ENCODE measurements around the gene FBN1. TPM values are rescaled to one million over a fixed set of nuclear protein-coding genes. Genes with fewer than 3 reads are reported as not detected.

Gene FBN1
- total RNA-seq, 1 donor from 2014 or later: 0.62 TPM

- CTCF ChIA-PET: no interaction called here
- no peak overlapping the region for H3K27ac Mint-ChIP-seq
Measured at GRCh38 chr15:48677821-48678220, 32.3 kb upstream of the FBN1 start.

GRCh38 chr15:48675436-48675835 is 29.9 kb upstream of the FBN1 start:
- intact Hi-C loops (cut with micrococcal nuclease): no loop called here
- no peaks in the 10 kb centered on the region for H3K9me3 Mint-ChIP-seq
- DNase-seq (no peak), ATAC-seq (ENCODE audit: low read depth) (no peak)
- CTCF ChIA-PET: no interaction called here
- H3K4me3 Mint-ChIP-seq: no peak overlapping the region
- H3K27me3 Mint-ChIP-seq: no peaks in the 10 kb centered on the region
- H3K36me3 Mint-ChIP-seq (ENCODE audit: low read depth): no peaks in the 10 kb centered on the region
- H3K4me1 Mint-ChIP-seq: no peaks in the 10 kb centered on the region
- no peak for TF ChIP-seq CTCF (IDR thresholded peaks at IDR 0.05)
- POLR2A ChIA-PET: no interaction called here
- no peak overlapping the region for H3K27ac Mint-ChIP-seq

More at GRCh38 chr15:48677821-48678220, 32.3 kb upstream of the FBN1 start:
- H3K4me3 Mint-ChIP-seq: no peak overlapping the region
- H3K36me3 Mint-ChIP-seq (ENCODE audit: low read depth): no peaks in the 10 kb centered on the region
- intact Hi-C loops (cut with micrococcal nuclease): no loop called here
- DNase-seq (no peak), ATAC-seq (ENCODE audit: low read depth) (no peak)
- POLR2A ChIA-PET: no interaction called here
- H3K27me3 Mint-ChIP-seq: no peaks in the 10 kb centered on the region
- TF ChIP-seq CTCF (IDR thresholded peaks at IDR 0.05): no peak
- H3K9me3 Mint-ChIP-seq: no peaks in the 10 kb centered on the region
- H3K4me1 Mint-ChIP-seq: no peaks in the 10 kb centered on the region

- POLR2A ChIA-PET: no interaction called here
- no peak for DNase-seq
- H3K4me1 Mint-ChIP-seq: no peaks in the 10 kb centered on the region
- H3K36me3 Mint-ChIP-seq (ENCODE audit: low read depth): no peaks in the 10 kb centered on the region
- H3K4me3 Mint-ChIP-seq: no peak overlapping the region
- no peak for ATAC-seq (ENCODE audit: low read depth)
- H3K27ac Mint-ChIP-seq: no peak overlapping the region
- no peaks in the 10 kb centered on the region for H3K9me3 Mint-ChIP-seq
- CTCF ChIA-PET: no interaction called here
- no peak for TF ChIP-seq CTCF (IDR thresholded peaks at IDR 0.05)
- no peaks in the 10 kb centered on the region for H3K27me3 Mint-ChIP-seq
- intact Hi-C loops (cut with micrococcal nuclease): no loop called here
Measured at GRCh38 chr15:48674876-48675275, 29.4 kb upstream of the FBN1 start.

GRCh38 chr15:48672206-48672605 is 26.7 kb upstream of the FBN1 start:
- no peaks in the 10 kb centered on the region for H3K36me3 Mint-ChIP-seq (ENCODE audit: low read depth)
- H3K27me3 Mint-ChIP-seq: no peaks in the 10 kb centered on the region
- H3K4me3 Mint-ChIP-seq: no peak overlapping the region

More at GRCh38 chr15:48672206-48672605, 26.7 kb upstream of the FBN1 start:
- no peaks in the 10 kb centered on the region for H3K9me3 Mint-ChIP-seq
- DNase-seq: no peak
- no peak for ATAC-seq (ENCODE audit: low read depth)
- TF ChIP-seq CTCF (IDR thresholded peaks at IDR 0.05): no peak
- CTCF ChIA-PET: no interaction called here
- POLR2A ChIA-PET: no interaction called here
- no peak overlapping the region for H3K27ac Mint-ChIP-seq
- H3K4me1 Mint-ChIP-seq: no peaks in the 10 kb centered on the region
- intact Hi-C loops (cut with micrococcal nuclease): no loop called here
